ENCODE data around the gene JMY.

Gene JMY

DNA sequence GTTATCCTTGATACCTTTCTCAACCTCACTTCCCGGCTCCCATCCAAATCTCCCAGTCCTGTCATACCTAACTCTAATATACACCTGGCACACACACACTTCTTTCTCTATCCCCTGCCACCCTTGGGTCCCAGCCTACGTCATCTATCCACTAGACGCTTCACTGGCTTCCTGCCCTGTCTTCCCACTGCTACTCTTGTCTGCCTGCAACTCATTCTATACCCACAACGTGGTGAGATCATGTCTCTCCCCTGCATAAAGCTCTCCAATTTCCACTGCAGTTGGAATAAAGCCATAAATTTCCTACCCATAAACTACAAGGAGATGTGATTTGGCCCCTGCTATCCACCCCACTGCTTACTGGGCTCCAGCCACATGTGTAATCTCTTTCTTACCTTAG, 93.5 kb downstream of the JMY start:
- Histone ChIP-seq H3K9me2 (ENCODE audit: low read depth, low read length) (no peaks in the 10 kb centered on the region), H3K4me3 (ENCODE audit: low read depth, low read length, poor library complexity, severe bottlenecking) (no peak overlapping the region), H3K79me2 (ENCODE audit: insufficient read depth, low read length) (no peaks in the 10 kb centered on the region), H3K27me3 (ENCODE audit: insufficient read depth, low read length) (no peaks in the 10 kb centered on the region), H3K9ac (ENCODE audit: low read length) (no peak overlapping the region), H3F3A (ENCODE audit: insufficient read depth, low read length) (no peaks in the 10 kb centered on the region), H2AFZ (ENCODE audit: low read length) (no peak overlapping the region), H3K27ac (ENCODE audit: low read depth, low read length, poor library complexity, severe bottlenecking) (no peak overlapping the region), H3K36me3 (ENCODE audit: insufficient read depth, low read length) (no peaks in the 10 kb centered on the region), H3K9me3 (ENCODE audit: low read length) (no peaks in the 10 kb centered on the region), H4K20me1 (ENCODE audit: insufficient read depth, low read length) (no peaks in the 10 kb centered on the region), H3K4me2 (ENCODE audit: low read length) (no peak overlapping the region), H3K4me1 (ENCODE audit: insufficient read depth, low read length, severe bottlenecking) (no peaks in the 10 kb centered on the region)
- TF ChIP-seq EZH2 (IDR thresholded peaks at IDR 0.05; ENCODE audit: borderline replicate concordance, low read length), result no peak
- TF ChIP-seq, protein P1, sequence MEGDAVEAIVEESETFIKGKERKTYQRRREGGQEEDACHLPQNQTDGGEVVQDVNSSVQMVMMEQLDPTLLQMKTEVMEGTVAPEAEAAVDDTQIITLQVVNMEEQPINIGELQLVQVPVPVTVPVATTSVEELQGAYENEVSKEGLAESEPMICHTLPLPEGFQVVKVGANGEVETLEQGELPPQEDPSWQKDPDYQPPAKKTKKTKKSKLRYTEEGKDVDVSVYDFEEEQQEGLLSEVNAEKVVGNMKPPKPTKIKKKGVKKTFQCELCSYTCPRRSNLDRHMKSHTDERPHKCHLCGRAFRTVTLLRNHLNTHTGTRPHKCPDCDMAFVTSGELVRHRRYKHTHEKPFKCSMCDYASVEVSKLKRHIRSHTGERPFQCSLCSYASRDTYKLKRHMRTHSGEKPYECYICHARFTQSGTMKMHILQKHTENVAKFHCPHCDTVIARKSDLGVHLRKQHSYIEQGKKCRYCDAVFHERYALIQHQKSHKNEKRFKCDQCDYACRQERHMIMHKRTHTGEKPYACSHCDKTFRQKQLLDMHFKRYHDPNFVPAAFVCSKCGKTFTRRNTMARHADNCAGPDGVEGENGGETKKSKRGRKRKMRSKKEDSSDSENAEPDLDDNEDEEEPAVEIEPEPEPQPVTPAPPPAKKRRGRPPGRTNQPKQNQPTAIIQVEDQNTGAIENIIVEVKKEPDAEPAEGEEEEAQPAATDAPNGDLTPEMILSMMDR (IDR thresholded peaks at IDR 0.05; ENCODE audit: low read length), result no peak

DNA sequence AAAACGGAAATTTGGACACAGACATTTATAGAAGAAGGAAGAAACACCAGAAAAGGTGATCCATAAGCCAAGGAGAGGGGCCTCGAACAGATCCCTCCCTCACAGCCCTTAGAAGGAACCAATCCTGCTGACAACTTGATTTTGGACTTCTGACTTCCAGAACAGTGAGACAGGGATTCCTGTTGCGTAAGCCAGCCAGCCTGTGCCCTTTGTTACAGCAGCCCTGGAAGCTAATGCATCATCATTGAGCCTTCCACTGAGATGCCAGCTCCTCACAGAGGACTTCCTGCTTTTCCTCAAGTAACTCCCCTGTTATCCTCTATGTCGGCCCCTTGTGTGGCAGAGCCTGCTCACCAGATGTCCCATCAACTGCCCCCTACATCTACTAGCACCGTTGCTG, 94.1 kb downstream of the JMY start:
- TF ChIP-seq, protein P1 (IDR thresholded peaks at IDR 0.05; ENCODE audit: low read length), result no peak
- TF ChIP-seq EZH2 (IDR thresholded peaks at IDR 0.05; ENCODE audit: borderline replicate concordance, low read length), result no peak
- H2AFZ ChIP-seq (ENCODE audit: low read length), result no peak overlapping the region

DNA sequence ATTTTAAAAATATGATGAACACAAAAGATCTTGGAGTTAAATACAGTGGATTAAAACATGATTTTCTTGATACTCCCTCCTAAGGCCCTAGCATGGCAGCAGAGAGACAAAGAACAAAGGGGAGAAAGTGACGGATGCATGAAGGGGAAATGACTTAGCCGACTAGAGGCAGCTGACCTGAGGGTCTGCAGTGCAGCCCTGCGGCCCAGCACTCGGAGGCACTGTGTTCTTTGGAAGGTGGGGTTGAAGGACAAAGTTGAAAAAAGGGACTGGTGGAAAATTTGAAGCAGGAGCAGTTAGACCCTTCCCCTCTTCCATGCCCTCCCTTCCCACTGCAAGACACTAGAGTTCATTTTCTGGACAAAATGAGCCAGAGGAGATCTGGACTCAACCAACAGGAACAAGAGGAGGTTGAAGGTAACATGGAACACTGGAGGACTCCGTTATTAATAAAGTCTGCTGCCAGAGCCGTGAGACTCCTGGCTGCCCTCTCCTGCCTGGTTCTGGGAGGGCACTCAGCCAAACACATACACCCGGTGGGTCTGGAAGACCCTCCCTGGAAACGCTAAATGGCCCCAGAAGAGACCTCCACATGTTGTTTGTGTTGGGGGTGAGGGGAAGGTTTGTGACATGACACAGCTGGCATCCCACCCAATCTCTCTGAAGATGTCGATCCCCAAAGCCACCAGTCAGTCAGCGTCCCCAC, 98.1 kb downstream of the JMY start:
- no peak overlapping the region for H3K27ac ChIP-seq (ENCODE audit: low read depth, low read length, poor library complexity, severe bottlenecking)
- no peaks in the 10 kb centered on the region for H3K9me3 ChIP-seq (ENCODE audit: low read length)
- H3F3A ChIP-seq (ENCODE audit: insufficient read depth, low read length), result no peaks in the 10 kb centered on the region
- H2AFZ ChIP-seq (ENCODE audit: low read length), result no peak overlapping the region
- no peak overlapping the region for H3K9ac ChIP-seq (ENCODE audit: low read length)
- H3K79me2 ChIP-seq (ENCODE audit: insufficient read depth, low read length), result no peaks in the 10 kb centered on the region
- H3K9me2 ChIP-seq (ENCODE audit: low read depth, low read length), result no peaks in the 10 kb centered on the region
- no peak overlapping the region for H3K4me3 ChIP-seq (ENCODE audit: low read depth, low read length, poor library complexity, severe bottlenecking)
- TF ChIP-seq, protein P1 (IDR thresholded peaks at IDR 0.05; ENCODE audit: low read length), result peak; percentile 23; the same call in 1 of the 2 replicates
- no peak for TF ChIP-seq EZH2 (IDR thresholded peaks at IDR 0.05; ENCODE audit: borderline replicate concordance, low read length)
- no peaks in the 10 kb centered on the region for H3K27me3 ChIP-seq (ENCODE audit: insufficient read depth, low read length)
- H3K4me2 ChIP-seq (ENCODE audit: low read length), result no peak overlapping the region
- H4K20me1 ChIP-seq (ENCODE audit: insufficient read depth, low read length), result no peaks in the 10 kb centered on the region
- H3K4me1 ChIP-seq (ENCODE audit: insufficient read depth, low read length, severe bottlenecking), result no peaks in the 10 kb centered on the region
- no peaks in the 10 kb centered on the region for H3K36me3 ChIP-seq (ENCODE audit: insufficient read depth, low read length)

More for the DNA sequence above, 94.1 kb downstream of the JMY start:
- Histone ChIP-seq H3K27ac (ENCODE audit: low read depth, low read length, poor library complexity, severe bottlenecking) (no peak overlapping the region), H3K9ac (ENCODE audit: low read length) (no peak overlapping the region), H3K4me2 (ENCODE audit: low read length) (no peak overlapping the region), H3K4me3 (ENCODE audit: low read depth, low read length, poor library complexity, severe bottlenecking) (no peak overlapping the region), H3K36me3 (ENCODE audit: insufficient read depth, low read length) (no peaks in the 10 kb centered on the region), H3K27me3 (ENCODE audit: insufficient read depth, low read length) (no peaks in the 10 kb centered on the region), H4K20me1 (ENCODE audit: insufficient read depth, low read length) (no peaks in the 10 kb centered on the region), H3K4me1 (ENCODE audit: insufficient read depth, low read length, severe bottlenecking) (no peaks in the 10 kb centered on the region), H3F3A (ENCODE audit: insufficient read depth, low read length) (no peaks in the 10 kb centered on the region), H3K9me3 (ENCODE audit: low read length) (no peaks in the 10 kb centered on the region), H3K79me2 (ENCODE audit: insufficient read depth, low read length) (no peaks in the 10 kb centered on the region), H3K9me2 (ENCODE audit: low read depth, low read length) (no peaks in the 10 kb centered on the region)
